GM19043 (cell line): ENCODE measurements around the gene UCKL1.
"Not testable (repeated sequence)": the region's sequence is repeated elsewhere in the genome, so short reads cannot be mapped to it uniquely, and the experiment has no call there.

Experiments used
- ATAC-seq: cut with Tn5 transposase; IDR thresholded peaks from one replicate; pipeline ENCODE4 v1.9.1; 2021; ENCODE audit warnings: low read depth; ENCODE audit not compliant: unreplicated experiment

The UCKL1 gene

GRCh38 chr20:63973160-63973479 lies 16.9 kb upstream of the UCKL1 start:
- no peak for ATAC-seq

- no peak for ATAC-seq
Observed at GRCh38 chr20:63972312-63973159, 16.3 kb upstream of the UCKL1 start.

GRCh38 chr20:63971960-63972311 lies 15.7 kb upstream of the UCKL1 start:
- ATAC-seq: not testable (repeated sequence)

- no peak for ATAC-seq
Observed at GRCh38 chr20:63970714-63971431, 14.7 kb upstream of the UCKL1 start.

- ATAC-seq: no peak
Observed at GRCh38 chr20:63969838-63970713, 13.9 kb upstream of the UCKL1 start, which contains the start of gene ZNF512B. Gene ZNF512B, minus strand, starts transcription at chr20:63969930. Its CDS starts 1,980 bp downstream, at chr20:63967950.

- ATAC-seq: no peak
Observed at GRCh38 chr20:63968928-63969760, 12.9 kb upstream of the UCKL1 start.

GRCh38 chr20:63968136-63968927 lies 12.1 kb upstream of the UCKL1 start:
- no peak for ATAC-seq

- no peak for ATAC-seq
Observed at GRCh38 chr20:63967330-63968135, 11.3 kb upstream of the UCKL1 start.

- no peak for ATAC-seq
Observed at GRCh38 chr20:63966944-63967322, 10.7 kb upstream of the UCKL1 start.

GRCh38 chr20:63966172-63966943 lies 10.1 kb upstream of the UCKL1 start:
- no peak for ATAC-seq

GRCh38 chr20:63964412-63964811 lies 8.2 kb upstream of the UCKL1 start:
- no peak for ATAC-seq

- ATAC-seq: no peak
Observed at GRCh38 chr20:63963784-63964301, 7.6 kb upstream of the UCKL1 start.

- no peak for ATAC-seq
Observed at GRCh38 chr20:63963348-63963741, 7.1 kb upstream of the UCKL1 start.

GRCh38 chr20:63962426-63963347 lies 6.5 kb upstream of the UCKL1 start:
- no peak for ATAC-seq

GRCh38 chr20:63961664-63962425 lies 5.6 kb upstream of the UCKL1 start:
- no peak for ATAC-seq
